Sigmoid colon (tissue), 4 donors: ENCODE data around the gene HEPN1.

ENCODE experiments used
- CTCF ChIP-seq, 4 experiments: fragments of 450-650 bp in 3 of 4; fragments of 200-600 bp in 1 of 4; IDR thresholded peaks; one replicate each; pipeline ENCODE4 v1.5.1; 2016 to 2019; ENCODE audit warnings: antibody characterized with exemption in 4 of 4, mild to moderate bottlenecking in 3 of 4, moderate library complexity in 2 of 4
- EP300 ChIP-seq, 4 donors: sonication (generic); formaldehyde crosslinking; IDR thresholded peaks; one replicate each; pipeline ENCODE4 v1.6.1; 2017; ENCODE audit warnings: antibody characterized with exemption in 4 of 4
- POLR2A ChIP-seq, 2 donors: fragments of 450-650 bp; IDR thresholded peaks; one replicate each; pipeline ENCODE4 v1.6.1; 2016; ENCODE audit warnings: antibody characterized with exemption in 2 of 2, mild to moderate bottlenecking in 2 of 2, moderate library complexity in 2 of 2
- POLR2AphosphoS5 ChIP-seq, 4 donors: sonication (generic); formaldehyde crosslinking; IDR thresholded peaks; one replicate each; pipeline ENCODE4 v1.6.1; 2017; ENCODE audit warnings: antibody characterized with exemption in 4 of 4

GRCh38 chr11:124896071-124896750 lies 22.8 kb upstream of the HEPN1 start:
- TF ChIP-seq CTCF (IDR thresholded peaks at IDR 0.05) (no peak), POLR2A (IDR thresholded peaks at IDR 0.05) (no peak), POLR2AphosphoS5 (IDR thresholded peaks at IDR 0.05) (no peak), EP300 (IDR thresholded peaks at IDR 0.05) (no peak)
